PC-9 (cell line): ENCODE measurements around the gene ASCL3. TPM values are rescaled to one million over a fixed set of nuclear protein-coding genes. Genes with fewer than 3 reads are reported as not detected.

ENCODE experiments used
- BruUV-seq: library from RNA; stranded (reverse); fragments of 400-500 nt; replicated peaks from 2 replicates; lab custom pipeline; 2021; lab: Mats Ljungman, UMichigan
- CTCF ChIA-PET: fragments of 300-600 bp; sonication (Branson Sonifier 250); formaldehyde crosslinking; loops from one replicate; lab custom pipeline; 2022; ENCODE audit warnings: antibody characterized with exemption; lab: Charles Lee
- POLR2A ChIA-PET: fragments of 300-600 bp; sonication (Branson Sonifier 250); formaldehyde crosslinking; loops from one replicate; lab custom pipeline; 2022; ENCODE audit warnings: antibody characterized with exemption; ENCODE audit not compliant: unreplicated experiment; lab: Charles Lee
- DNase-seq, 2 experiments: peaks; one replicate each; pipeline versions ENCODE4 v3.0.0 to v3.0.0-alpha.2; 2015 to 2022; ENCODE audit warnings: mixed read lengths in 1 of 2
- H2AFZ ChIP-seq: fragments of 200-600 bp; sonication (generic); 2 replicates; pipeline ENCODE4 v1.8.1; 2017; ENCODE audit warnings: antibody characterized with exemption
- H3F3A ChIP-seq: fragments of 200-600 bp; sonication (generic); 2 replicates; pipeline ENCODE4 v1.8.1; 2017; ENCODE audit warnings: antibody characterized with exemption, mild to moderate bottlenecking, low read depth; ENCODE audit not compliant: insufficient read depth
- H3K27ac ChIP-seq: fragments of 200-600 bp; sonication (generic); 2 replicates; pipeline ENCODE4 v1.6.1; 2016; ENCODE audit warnings: mixed run types
- H3K27me3 ChIP-seq: fragments of 200-600 bp; sonication (generic); 2 replicates; pipeline ENCODE4 v1.6.1; 2016; ENCODE audit warnings: low read depth, mixed run types; ENCODE audit not compliant: insufficient read depth
- H3K36me3 ChIP-seq: fragments of 200-600 bp; sonication (generic); 2 replicates; pipeline ENCODE4 v1.6.1; 2016; ENCODE audit warnings: low read depth, mixed run types
- H3K4me1 ChIP-seq: fragments of 200-600 bp; sonication (generic); replicated peaks from 2 replicates; pipeline ENCODE4 v1.6.1; 2016; ENCODE audit warnings: mixed run types; ENCODE audit not compliant: insufficient read depth
- H3K4me2 ChIP-seq: fragments of 200-600 bp; sonication (generic); 2 replicates; pipeline ENCODE4 v1.6.1; 2017; ENCODE audit warnings: mixed run types
- H3K4me3 ChIP-seq: fragments of 200-600 bp; sonication (generic); 2 replicates; pipeline ENCODE4 v1.6.1; 2016; ENCODE audit warnings: mixed run types
- H3K79me2 ChIP-seq: fragments of 200-600 bp; sonication (generic); 2 replicates; pipeline ENCODE4 v1.6.1; 2017; ENCODE audit warnings: low read depth, mixed run types
- H3K9me2 ChIP-seq: fragments of 200-600 bp; sonication (generic); 2 replicates; pipeline ENCODE4 v1.8.1; 2017; ENCODE audit warnings: mild to moderate bottlenecking; ENCODE audit not compliant: insufficient read depth
- H3K9me3 ChIP-seq: fragments of 200-600 bp; sonication (generic); 2 replicates; pipeline ENCODE4 v1.8.1; 2016; ENCODE audit warnings: low read depth; ENCODE audit not compliant: insufficient read depth
- H4K20me1 ChIP-seq: fragments of 200-600 bp; sonication (generic); 2 replicates; pipeline ENCODE4 v1.8.1; 2017; ENCODE audit not compliant: insufficient read depth
- EZH2 ChIP-seq: fragments of 200-600 bp; sonication (generic); IDR thresholded peaks from 2 replicates; pipeline ENCODE4 v1.8.0; 2017; ENCODE audit warnings: antibody characterized with exemption, low read depth
- intact Hi-C: fragments of 100-400 bp; cut with micrococcal nuclease; formaldehyde crosslinking; loops from one replicate; pipeline ENCODE4 v1.10.0; 2022; ENCODE audit not compliant: unreplicated experiment
- total RNA-seq: library from RNA; stranded (reverse); gene quantifications from 2 replicates; pipeline ENCODE4 v1.2.3, GENCODE V29; 2021
- TF ChIP-seq, protein P1 (sequence below): fragments of 200-600 bp; sonication (generic); conservative IDR thresholded peaks from 2 replicates; pipeline ENCODE4 v1.6.1; 2017; ENCODE audit warnings: mixed run types, antibody characterized with exemption, mild to moderate bottlenecking, moderate library complexity

ASCL3 gene
- total RNA-seq, 1 experiment from 2014 or later = not detected

DNA sequence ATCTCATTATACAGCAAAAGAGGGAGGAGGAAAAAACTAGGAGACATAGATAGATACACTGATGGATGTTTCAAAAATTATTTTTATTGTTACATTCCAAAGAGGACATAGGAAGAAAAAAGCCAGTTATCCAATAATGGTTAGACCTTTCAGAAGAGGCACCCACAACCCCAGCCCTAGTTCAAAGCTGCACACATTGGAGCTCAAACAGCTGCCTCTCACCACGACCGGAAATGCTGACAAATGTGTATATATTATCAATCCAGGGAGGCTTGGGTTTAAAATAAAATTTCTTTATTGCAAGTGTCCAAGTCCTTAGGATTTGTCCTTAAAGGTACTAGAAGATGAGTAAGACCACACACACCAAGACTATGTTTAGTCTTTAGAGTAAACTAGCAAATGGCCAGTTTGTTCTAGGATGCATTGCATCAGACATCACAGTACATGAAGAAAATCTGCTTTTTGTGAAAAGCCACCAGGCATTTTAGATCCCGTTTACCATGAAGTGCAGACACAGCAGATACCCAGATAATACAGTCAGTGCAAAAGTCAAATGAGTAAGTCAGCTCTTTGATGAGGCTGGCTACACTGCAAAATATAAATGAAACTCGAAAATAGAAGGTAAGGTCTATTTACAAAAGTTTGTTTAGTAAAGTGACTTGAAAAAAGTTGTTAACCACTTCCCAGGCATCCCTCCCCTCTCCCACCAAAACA lies 4.6 kb upstream of the ASCL3 start:
- POLR2A ChIA-PET = interaction anchor here (0.7 kb wide), 1 partner anchor 9 kb away, joined by 6 read pairs; no protein-coding TSS in a partner anchor
- no peaks in the 10 kb centered on the region for H3K9me2 ChIP-seq

DNA sequence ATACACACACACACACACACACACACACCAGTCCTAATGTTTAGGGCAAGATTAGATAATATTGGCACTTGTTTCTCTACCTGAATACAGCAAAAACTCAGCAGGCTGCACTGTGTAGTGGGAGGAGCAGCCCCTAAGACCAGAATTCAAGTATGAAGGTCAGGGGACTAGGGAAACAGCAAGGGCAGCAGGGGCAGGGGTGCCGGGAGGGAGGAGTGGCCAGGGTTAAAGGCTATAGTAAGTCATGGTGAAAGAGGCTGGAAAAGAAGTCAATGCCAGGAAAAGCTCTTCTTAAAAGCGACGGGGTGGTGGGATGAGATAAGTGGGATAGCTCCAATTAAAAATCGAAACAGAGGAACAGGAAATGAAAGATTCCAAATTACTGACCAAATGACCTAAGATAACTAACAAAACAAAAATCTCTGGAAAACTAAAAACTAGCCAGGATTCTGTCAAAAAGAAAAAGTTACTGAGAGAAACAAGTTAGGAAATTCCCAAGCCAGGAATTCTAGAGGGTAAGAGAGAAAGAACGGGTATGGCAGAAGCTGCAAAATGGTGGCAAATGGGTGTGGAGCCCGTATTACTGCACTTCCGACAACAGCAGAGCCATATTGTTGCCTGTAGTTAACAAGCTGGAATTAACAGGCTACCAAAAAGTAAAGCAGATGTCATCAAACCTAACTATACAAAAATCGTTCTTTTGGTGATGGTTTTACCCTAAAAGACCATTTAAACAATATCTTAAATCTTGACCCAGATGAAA lies 1.3 kb downstream of the ASCL3 start:
- Histone ChIP-seq H3K9me3 (no peaks in the 10 kb centered on the region), H3F3A (no peaks in the 10 kb centered on the region), H3K4me2 (no peak overlapping the region), H3K9me2 (no peaks in the 10 kb centered on the region), H3K4me3 (no peak overlapping the region), H3K4me1 (no peaks in the 10 kb centered on the region), H3K27me3 (no peaks in the 10 kb centered on the region), H3K27ac (no peak overlapping the region), H3K79me2 (no peaks in the 10 kb centered on the region), H3K36me3 (no peaks in the 10 kb centered on the region), H2AFZ (no peak overlapping the region), H4K20me1 (no peaks in the 10 kb centered on the region)
- intact Hi-C loops = no loop called here
- POLR2A ChIA-PET = no interaction called here
- no TSS peak for BruUV-seq
- no peak for TF ChIP-seq EZH2
- TF ChIP-seq, protein P1, sequence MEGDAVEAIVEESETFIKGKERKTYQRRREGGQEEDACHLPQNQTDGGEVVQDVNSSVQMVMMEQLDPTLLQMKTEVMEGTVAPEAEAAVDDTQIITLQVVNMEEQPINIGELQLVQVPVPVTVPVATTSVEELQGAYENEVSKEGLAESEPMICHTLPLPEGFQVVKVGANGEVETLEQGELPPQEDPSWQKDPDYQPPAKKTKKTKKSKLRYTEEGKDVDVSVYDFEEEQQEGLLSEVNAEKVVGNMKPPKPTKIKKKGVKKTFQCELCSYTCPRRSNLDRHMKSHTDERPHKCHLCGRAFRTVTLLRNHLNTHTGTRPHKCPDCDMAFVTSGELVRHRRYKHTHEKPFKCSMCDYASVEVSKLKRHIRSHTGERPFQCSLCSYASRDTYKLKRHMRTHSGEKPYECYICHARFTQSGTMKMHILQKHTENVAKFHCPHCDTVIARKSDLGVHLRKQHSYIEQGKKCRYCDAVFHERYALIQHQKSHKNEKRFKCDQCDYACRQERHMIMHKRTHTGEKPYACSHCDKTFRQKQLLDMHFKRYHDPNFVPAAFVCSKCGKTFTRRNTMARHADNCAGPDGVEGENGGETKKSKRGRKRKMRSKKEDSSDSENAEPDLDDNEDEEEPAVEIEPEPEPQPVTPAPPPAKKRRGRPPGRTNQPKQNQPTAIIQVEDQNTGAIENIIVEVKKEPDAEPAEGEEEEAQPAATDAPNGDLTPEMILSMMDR = no peak
- no peak for DNase-seq
- CTCF ChIA-PET = no interaction called here

More for the DNA sequence above, 4.6 kb upstream of the ASCL3 start:
- no peaks in the 10 kb centered on the region for H3K79me2 ChIP-seq
- no TSS peak for BruUV-seq
- H3F3A ChIP-seq = no peaks in the 10 kb centered on the region
- no peaks in the 10 kb centered on the region for H3K4me1 ChIP-seq
- CTCF ChIA-PET = no interaction called here
- DNase-seq = no peak
- no peak overlapping the region for H3K27ac ChIP-seq
- H3K4me2 ChIP-seq = no peak overlapping the region
- intact Hi-C loops = no loop called here
- H4K20me1 ChIP-seq = no peaks in the 10 kb centered on the region
- H3K9me3 ChIP-seq = no peaks in the 10 kb centered on the region
- no peaks in the 10 kb centered on the region for H3K27me3 ChIP-seq
- H3K36me3 ChIP-seq = peaks cover 5% of the 10 kb centered on the region; the same call in 1 of the 2 replicates
- TF ChIP-seq, protein P1 = no peak
- no peak for TF ChIP-seq EZH2
- H2AFZ ChIP-seq = no peak overlapping the region
- no peak overlapping the region for H3K4me3 ChIP-seq

DNA sequence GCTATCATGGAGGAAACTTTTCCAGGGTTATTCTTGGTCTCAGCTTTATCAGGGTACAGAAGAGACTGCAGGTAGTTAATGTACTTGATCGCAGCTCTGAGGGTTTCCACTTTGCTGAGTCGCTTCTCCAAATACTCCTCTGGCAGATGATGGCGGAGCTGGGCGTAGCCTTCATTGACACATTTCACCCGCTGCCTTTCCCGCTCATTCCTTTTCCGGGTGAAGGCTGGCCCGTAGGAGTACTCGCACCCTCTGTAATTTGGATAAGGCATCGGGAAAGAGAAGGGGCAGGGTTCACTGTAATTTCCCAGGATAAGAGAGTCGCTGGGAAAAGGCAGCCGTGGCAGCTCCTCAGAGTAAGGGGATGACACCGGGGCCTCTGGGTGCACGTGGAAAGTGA lies 5.2 kb downstream of the ASCL3 start:
- no peak overlapping the region for H3K4me2 ChIP-seq
- H3K36me3 ChIP-seq = no peaks in the 10 kb centered on the region
- intact Hi-C loops = no loop called here
- no peak for DNase-seq
- no peak overlapping the region for H3K4me3 ChIP-seq
- H3K9me3 ChIP-seq = no peaks in the 10 kb centered on the region
- H2AFZ ChIP-seq = no peak overlapping the region
- peaks cover 8% of the 10 kb centered on the region; the same call in 1 of the 2 replicates for H3F3A ChIP-seq
- no peaks in the 10 kb centered on the region for H3K9me2 ChIP-seq
- H3K79me2 ChIP-seq = no peaks in the 10 kb centered on the region
- POLR2A ChIA-PET = interaction anchor here (0.6 kb wide), 1 partner anchor 636 kb away, joined by 3 read pairs; the partner anchor contains the start of gene WEE1
- H4K20me1 ChIP-seq = no peaks in the 10 kb centered on the region
- H3K4me1 ChIP-seq = 0 out of 2 replicates have a peak, but pooled peaks cover 12% of the 10 kb centered on the region
- no TSS peak for BruUV-seq
- H3K27me3 ChIP-seq = no peaks in the 10 kb centered on the region
- H3K27ac ChIP-seq = no peak overlapping the region
- no peak for TF ChIP-seq EZH2
- TF ChIP-seq, protein P1 = no peak
- CTCF ChIA-PET = no interaction called here
